GM21723 (cell line): ENCODE measurements around the gene PITRM1.

Source experiments
- ATAC-seq: cut with Tn5 transposase; IDR thresholded peaks from one replicate; pipeline ENCODE4 v1.9.1; 2021; ENCODE audit warnings: mild to moderate bottlenecking, moderate library complexity; ENCODE audit not compliant: unreplicated experiment

The PITRM1 gene

DNA sequence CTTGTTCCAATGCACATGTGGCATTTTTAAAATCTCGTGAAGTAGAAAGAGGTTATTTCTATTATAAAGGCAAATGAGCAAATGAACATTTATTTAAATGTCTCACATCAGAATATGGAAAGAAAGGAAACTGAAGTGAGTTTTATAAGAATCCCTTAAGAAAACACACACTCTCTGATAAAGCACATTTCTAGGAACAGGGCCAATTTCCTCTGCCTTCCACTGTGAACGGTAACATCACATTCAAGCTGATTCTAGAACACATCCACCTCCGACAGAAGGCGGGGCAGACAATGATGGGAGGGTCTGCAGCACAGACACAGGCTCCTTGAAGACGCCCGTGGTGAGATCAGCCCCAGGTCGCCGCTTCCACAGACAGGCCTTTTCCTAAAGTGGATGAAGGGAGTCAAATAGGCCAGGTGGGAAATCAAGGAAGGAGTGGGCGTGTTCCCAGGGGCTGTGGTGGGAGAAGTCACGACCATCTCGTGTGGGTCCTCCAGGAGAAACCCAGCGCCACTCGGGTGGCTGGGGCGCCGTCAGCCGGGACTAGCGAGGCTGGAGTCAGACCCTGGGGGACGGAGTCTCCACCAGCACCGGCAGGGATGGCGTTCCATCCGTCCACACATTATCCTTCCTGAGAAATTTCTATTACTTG, 31.1 kb downstream of the PITRM1 start:
- no peak for ATAC-seq

DNA sequence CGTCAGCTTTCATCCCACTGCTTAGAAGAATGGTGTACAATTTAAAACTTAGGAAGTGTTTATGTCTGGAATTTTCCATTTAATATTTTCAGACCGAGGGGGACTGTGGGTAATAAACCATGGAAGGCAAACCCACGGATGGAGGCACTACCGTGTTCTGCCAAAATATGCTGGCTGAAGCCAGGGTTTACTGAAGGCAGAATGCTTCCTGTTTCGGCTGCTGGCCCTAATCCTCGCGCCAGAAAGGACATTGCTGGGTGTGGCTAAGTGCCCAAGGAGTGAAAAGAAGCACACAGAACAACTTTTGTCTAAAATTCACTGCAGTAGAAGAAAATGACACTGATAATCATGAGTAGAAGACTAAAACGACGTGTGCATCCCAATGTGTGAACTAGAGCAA, 32.3 kb downstream of the PITRM1 start:
- ATAC-seq = no peak

DNA sequence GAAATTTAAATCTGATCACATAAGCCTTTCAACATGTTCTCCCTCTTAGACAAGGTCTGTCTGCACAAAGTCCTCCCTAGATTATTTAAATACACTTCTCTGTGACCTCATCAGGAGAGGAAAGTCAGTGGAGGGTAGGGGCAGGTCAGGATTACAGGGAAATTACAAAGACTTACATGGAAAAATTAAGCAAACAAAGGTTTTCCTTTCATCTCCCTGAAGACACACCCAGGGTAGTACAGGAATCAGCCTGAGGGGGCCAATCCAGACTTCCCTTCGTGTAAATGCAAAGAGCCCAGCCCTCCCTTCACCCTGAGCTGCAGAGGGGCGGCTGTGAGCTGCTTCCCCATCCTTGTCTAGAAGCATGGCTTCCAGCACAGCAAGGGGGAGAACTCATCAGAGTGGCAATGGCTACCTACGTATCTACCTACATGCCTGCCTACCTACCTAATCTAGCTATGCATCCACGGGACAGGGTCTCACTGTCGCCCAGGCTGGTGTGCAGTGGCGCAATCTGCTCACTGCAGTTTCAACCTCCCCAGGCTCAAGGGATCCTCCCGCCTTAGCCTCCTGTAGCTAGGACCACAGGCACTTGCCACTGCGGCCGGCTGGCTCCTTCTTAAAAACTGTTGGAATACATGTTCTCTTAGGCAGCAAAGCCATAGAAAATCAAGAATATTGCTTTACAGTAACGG, 33.2 kb downstream of the PITRM1 start:
- no peak for ATAC-seq

DNA sequence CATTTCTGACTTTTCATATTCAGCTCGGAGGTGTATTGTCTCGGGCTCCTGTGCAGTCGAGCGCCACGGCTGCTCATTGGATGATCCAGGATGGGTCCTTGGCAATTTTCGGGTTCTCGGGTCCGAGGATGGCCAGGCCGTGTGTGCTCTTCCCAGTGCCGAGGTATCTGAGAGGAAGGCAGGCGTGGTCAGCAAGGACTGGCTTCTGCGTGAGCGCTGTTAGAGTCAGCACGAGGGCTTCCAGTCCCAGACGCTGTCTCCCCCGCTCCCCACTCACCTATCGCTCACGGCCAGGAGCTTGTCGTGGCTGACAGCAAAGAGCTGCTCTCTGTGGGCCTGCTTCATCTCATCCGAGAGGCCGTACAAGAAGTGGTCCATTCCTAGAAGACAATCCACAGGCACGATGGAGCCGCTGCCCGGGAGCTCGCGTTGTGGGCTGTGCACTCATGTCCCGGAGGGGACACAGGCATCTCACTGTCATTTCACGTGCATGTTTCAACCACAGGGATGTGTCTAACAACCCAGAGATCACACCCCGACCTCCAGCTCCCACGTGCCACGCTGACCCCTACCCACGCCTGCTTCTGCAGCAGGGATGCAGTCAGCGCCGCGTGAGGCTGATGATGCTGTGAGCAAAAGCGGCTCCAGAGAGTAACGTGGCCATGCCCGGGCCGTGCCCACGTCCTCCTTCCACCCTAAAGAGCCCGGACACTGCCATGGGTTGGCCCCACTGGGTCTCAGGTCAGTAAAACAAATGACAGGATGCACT, 34.4 kb downstream of the PITRM1 start:
- no peak for ATAC-seq

DNA sequence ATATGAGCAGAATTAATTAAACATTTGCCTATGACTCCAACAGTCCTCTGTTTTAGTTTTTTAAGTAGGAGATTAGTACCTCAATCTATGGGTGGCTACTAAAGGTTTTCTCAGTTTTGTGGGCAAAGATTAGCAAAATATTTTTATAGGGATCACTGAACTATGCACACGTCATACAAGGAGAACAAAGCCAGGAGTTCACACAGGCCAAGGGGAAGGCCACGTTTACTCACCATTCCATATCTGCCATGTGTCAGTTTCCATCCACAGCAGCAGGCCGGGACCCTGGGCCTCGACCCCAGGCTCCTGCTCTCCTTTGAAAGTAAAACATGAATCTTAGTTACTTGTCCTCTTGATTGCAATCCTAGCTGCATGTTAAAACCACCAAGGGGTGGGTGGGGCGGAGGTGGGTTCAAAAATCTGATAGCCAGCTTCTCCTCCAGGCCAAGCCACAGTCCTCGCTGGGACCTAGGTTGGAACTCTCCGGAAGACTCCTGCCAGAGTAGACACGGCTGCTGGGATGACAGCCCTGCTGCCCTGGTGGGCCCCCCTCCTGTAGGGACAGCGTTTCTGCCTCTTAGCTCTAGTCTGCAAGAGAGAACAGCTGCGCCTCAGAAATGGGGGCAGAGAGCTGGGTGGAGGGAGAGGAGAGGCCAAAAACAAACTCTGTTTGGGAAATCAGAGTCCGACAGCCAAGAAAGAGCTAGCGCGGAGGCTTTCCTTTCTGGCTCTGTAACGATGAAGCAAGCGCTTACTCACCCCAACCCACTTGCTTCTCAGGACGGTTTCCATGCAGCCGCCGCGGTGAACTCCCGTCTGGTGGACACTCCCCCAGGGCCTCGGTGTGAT, 35.6 kb downstream of the PITRM1 start:
- ATAC-seq = no peak

DNA sequence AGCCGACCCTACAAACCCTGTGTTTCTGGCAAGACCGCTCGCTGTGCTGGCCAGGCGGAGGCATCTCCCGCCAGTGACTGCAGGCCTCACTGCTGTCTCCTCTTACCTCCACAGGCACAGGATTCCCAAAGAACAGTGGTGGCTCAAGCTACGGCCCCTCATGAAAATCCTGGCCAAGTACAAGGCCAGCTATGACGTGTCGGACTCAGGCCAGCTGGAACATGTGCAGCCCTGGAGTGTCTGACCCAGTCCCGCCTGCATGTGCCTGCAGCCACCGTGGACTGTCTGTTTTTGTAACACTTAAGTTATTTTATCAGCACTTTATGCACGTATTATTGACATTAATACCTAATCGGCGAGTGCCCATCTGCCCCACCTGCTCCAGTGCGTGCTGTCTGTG, 36.2 kb downstream of the PITRM1 start:
- ATAC-seq = no peak

DNA sequence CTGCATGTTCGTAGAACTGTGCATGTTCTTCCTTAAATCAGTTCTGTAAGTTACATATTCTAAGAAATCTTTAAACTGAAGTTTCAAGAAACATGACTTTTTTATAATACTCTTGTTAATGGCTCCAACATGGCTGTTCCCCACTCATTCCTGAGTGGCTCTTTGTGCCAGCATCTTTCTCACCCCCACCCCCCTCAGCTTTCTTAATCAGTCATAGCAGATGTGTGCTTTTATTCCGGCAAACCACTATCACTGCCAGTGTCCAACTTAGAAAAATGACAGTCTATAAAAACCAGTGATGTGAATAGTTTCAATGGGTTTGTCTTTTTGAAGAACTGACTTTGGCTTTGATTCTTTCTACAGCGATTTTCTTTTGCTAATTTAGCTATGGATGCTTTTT, 37.6 kb downstream of the PITRM1 start:
- no peak for ATAC-seq

DNA sequence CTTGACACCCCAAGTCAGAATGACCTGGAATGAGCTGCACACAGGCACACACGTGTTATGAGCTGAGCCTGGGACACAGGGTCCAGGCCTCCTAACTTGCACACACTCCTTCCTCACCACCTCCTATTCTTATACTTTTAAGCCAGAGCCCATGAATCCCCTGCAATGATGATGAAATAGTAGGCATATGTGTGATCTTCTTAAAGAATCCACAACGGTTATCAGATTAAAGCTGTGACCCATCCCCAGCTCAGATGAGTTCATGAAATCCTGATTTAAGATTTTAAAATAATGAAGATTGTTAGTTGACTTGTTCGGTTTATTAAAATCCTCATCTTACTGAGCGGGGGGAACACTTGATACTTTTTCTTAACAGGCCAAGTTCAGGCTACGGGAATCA, 38.6 kb downstream of the PITRM1 start:
- no peak for ATAC-seq

DNA sequence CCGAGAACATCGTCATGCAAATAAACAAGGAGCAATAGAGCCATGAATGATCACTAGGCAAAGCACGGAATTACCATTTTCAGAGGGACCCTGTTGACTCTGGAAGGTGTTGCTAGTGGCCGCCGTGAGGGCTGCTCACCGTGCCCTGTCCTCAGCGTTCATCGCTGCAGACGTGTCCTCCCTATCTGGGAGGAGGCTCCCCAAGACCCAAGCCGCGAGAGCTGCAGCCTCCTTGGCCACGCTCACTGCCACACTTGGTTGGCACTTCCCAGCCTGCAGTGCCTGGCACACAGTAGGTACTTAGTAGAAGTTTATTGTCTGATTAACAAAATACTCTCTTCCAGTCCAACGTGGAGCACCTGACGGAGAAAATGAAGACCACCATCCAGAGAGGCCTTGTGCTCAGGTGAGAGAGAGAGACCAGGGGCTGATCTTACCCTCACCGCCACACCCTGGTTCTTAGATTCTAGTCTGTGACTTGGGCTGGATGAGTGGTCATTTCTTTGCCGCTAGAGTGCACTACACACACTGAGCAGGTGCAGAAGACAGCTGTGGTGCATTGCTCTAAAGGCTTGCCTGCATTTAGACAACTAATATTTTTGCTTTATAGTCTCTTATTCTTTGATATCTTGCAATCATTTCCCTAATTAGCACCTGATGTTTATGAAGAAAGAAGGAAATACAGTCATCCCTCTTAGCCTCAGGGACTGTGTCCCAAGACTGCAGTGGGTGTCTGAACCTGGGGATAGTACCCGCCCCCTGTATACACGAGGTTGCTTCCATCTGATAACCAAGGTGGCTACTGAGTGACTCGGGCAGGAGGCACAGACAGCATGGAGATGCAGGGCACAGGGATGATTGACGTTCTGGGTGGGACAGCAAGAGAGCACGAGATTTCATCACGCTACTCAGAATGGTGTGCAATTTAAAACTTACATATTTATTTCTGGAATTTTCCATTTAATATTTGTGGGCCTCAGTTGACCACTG, 40.3 kb downstream of the PITRM1 start:
- ATAC-seq = no peak

DNA sequence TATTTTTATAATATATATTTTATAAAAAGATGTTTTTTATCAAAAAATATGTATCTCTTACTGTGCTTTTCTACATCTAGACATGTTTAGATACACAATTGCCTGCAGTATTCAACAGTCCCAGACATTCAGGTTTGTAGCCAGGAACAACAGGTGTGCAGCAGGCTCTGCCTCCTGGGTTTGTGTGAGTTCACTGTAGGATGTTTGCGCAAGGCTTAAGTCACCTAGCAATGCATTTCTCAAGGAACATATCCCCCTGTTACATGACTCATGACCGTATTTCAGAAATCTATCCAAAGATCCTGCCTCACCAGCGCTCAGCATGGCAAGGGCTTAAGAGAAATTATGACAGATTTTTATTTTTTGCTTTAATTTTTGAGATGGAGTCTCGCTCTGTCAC, 41.5 kb downstream of the PITRM1 start:
- ATAC-seq = no peak

DNA sequence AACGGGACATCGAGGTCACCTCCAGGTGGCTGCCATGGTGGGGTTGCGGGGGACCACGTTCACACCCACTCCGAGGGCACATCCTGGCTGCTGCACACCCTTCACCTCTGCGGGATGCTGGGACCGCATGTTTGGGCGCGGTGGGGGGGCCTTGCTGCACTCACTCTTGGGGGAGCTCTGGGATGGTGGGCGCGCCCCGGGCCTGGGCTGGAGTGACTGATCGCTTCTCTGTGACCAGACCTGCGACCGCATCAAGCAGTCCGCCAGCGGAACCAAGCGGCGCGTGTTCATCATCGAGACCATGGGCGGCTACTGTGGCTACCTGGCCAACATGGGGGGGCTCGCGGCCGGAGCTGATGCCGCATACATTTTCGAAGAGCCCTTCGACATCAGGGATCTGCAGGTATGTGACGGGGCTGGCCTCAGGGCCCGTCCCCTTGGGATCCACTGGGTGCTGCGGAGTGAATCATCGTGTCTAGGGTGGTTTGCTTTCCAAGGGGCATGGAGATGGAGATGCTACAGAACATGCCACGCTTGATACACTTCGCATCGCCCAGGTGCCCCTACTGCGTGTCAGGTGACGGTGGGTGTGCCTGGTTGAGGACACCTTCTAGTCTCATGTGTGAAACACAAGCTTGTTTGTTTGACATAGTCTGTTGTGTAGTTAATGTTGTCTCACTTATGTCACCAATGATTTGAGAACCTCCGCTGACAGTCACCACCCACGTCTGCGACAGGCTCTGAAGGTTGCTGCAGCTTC, 42.8 kb downstream of the PITRM1 start:
- no peak for ATAC-seq

DNA sequence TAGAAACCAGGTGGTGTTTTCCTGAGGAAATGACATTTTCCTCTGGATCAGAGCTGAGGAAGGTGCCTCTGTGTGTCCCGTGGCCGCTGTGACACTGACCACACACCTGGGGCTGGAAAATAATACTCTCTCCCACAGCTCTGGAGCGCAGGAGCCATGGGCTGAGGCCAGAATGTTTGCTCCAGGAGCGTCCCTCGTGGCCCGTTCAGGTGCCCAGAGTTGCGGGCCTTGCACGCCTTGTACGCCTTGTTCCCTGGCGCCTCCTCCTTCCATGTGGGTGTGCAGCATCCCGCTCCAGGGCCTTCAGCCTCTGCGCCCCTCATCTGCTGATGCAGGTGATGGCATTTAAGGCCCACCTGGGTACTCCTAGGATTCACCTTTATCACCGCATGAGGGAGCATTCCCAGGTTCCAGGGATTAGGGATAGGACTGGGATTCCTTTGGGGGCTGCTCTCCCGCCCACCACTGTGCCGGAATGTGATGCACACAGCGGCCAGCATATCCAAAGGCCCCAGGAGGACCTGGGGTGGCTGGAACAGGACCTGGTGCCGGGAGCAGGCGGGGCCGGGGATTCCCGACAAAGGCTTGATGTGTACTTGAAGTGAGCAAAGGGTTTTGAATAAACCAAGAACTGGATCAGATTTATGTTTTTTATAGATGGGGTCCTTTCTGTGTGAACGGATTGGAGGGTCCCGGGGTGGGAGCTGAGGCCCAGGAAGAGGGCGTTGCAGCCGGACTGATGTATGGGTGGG, 44.0 kb downstream of the PITRM1 start:
- no peak for ATAC-seq

DNA sequence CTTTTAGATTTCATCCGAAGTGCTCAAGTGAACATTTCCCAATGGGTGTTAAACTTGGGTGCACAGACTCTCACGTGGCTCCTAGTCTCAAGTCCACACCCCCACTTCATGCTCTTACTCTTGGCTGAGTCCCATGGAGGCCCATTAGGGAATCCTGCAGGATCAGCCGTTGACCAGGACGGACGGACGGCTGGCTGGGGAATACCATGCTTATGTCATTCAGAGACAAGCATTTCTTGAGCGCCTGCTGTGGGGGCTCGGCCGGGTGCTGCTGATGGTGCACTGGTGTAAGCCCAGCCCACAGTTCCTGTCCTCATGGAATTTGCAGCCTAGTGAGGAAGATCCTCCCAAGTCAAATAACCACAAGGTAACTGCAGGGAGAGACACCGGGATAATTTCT, 44.7 kb downstream of the PITRM1 start:
- no peak for ATAC-seq

DNA sequence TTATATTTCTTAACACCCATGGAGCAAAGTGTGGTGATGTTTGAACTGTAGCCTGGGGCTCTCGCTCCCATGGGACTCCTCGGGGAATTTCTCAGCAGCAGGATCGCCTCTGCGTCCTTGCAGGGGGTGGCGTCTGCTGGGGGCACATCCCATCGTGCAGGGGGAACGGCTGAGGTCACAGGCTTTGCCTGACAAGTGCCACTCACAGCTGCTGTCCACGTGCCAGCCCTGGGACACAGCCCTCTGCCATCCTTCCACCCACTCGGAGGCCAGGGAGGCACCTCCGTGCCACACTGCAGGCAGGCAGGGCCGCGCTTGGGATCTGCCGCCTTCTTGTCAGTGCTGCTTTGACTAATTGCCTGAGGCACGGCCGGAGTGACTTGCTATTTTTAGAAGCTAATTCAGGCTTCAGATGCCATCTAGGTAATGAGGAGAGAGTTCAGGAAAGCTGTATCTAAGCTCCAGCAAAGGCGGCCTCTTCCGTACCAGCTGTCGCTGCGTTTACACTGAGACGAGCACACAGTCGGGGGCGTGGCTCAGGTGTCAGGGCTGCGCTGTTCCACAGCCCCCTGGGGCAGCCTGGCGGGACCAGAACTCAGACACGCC, 45.7 kb downstream of the PITRM1 start:
- ATAC-seq = no peak

DNA sequence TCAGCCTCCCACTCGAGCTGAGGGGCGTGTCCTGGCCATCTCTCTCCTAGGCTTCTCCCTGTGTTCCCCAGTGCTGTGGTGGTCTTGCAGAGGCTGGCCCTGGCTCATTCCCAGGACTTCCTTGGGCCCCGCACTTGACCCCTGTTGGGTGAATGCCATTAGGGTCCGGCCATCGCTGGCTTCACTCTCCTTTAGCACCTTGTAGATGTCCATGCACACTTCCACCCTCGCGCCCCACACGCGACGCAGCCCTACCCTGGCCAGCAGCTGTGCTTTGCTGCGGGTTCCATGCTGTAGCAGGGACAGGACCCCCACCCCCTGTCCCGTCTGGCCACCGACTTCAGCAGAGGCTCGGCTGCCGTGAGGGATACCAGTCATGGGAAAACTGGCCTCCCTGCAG, 46.3 kb downstream of the PITRM1 start:
- no peak for ATAC-seq

DNA sequence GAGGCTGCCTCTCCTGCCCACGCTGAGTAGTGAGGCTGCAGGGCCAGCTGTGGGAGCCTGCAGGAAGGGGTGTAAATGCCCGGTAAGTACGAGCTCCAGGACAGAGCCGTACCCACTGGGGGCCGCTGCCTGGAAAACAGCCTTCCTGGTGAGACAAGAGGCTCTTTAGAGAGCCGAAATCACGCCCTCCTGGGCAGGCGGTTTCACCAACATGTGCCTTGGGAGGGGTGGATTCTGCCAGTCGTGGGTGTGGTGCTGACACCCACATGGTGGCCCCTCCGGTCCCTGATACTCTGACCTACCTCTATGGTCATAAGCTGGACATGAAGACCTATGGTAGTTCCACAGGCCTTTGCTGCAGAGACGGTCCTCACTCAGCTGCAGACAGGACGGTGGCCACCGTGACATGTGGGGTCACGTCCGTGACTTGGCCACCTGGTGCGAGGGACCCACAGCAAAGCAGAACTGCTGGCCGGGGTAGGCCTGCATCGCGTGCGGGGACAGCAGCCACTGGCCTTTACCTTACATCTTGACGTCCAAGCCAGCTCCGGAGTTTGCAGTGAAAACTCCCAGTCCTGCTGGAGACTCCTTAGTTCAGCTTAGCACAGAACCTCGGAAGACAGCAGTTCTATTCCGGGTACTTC, 46.9 kb downstream of the PITRM1 start:
- ATAC-seq = no peak

DNA sequence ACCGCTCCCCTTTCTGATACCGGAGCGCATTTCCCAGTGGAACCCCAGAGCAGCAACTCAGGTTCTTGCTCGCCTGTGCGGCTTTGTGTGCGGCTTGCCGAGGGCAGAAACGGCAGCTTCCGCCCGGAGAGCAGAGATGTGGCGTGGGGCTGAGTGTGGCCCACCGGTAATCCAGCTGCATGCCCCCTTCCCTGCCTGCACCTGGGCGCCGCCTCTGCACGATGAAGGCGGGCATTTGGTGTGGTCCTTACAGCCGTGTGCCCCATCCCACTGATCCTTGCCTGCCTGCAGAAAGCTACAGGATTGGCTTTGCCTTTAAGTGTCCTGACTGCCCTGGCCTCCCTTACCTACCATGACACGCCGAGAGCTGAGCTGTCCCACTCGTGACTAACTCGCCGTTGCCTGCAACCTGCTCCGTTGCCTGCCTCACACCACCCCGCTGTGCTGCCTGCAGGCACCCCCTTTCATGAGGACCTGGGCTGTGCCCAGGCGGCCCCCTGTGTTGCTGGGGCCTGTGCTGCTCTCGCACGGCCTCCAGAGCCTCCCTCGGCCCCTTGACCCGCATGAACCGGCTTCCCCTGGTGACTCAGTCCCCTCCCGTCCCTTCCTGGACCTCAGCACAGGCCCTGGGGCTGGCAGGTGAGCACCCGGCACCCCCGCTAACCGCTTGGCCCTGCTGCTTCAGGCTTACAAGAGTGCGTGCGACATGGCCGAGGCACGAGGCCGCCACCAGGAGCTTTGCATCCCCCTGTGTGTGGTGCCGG, 48.0 kb downstream of the PITRM1 start:
- no peak for ATAC-seq
